ENCODE results near the gene ATP7B.

ATP7B gene

DNA sequence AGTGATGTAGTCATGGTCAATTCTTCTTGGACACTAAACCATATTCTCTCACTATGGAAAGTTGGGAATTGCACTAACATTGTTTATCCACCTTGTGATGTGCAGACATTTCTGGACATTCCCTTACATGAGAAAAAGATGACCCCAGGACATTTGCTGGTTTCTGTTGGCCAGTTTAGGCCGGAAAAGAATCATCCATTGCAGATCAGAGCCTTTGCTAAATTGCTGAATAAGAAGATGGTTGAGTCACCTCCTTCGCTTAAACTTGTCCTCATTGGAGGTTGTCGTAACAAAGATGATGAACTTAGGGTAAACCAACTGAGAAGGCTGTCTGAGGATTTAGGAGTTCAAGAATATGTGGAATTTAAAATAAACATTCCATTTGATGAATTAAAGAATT is 13.2 kb upstream of the ATP7B start, which contains the start of gene UTP14C:
UTP14C (plus strand) TSS at position 211 of the 400 bp plus-strand sequence. CDS start 4,114 bp downstream, outside the sequence.
- no peak for TF ChIP-seq CTCF (IDR thresholded peaks at IDR 0.05; ENCODE audit: insufficient read depth, low read depth, low read length, missing control alignments)
- no peak for DNase-seq (ENCODE audit: low read depth)
- no peak within 1 kb of the TSS for H3K4me3 ChIP-seq (ENCODE audit: low read depth, low read length)

DNA sequence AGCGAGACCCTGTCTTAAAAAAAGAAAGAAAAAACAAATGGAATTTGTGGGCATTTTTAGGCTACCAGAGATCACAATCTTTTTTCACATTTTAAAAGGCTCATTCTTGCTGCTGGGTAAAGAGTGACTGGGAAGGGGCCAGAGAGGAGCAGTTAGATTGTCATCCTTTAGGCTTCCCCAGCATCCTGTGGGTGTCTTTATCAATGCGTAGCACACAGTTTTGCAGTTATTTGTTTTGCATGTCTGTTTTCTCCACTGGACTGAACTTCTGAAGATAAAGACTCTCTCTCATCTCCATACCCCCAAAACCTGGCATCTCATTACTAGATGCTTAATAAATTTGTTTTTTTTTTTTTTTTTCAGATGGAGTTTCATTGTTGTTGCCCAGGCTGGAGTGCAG is 11.1 kb upstream of the ATP7B start:
- no peak overlapping the region for H3K4me3 ChIP-seq (ENCODE audit: low read depth, low read length)
- no peak for TF ChIP-seq CTCF (IDR thresholded peaks at IDR 0.05; ENCODE audit: insufficient read depth, low read depth, low read length, missing control alignments)
- DNase-seq (ENCODE audit: low read depth), result no peak

- TF ChIP-seq CTCF (IDR thresholded peaks at IDR 0.05; ENCODE audit: insufficient read depth, low read depth, low read length, missing control alignments), result no peak
- DNase-seq (ENCODE audit: low read depth), result no peak
These were observed 8.9 kb upstream of the ATP7B start for GRCh38 chr13:52020191-52020590.

DNA sequence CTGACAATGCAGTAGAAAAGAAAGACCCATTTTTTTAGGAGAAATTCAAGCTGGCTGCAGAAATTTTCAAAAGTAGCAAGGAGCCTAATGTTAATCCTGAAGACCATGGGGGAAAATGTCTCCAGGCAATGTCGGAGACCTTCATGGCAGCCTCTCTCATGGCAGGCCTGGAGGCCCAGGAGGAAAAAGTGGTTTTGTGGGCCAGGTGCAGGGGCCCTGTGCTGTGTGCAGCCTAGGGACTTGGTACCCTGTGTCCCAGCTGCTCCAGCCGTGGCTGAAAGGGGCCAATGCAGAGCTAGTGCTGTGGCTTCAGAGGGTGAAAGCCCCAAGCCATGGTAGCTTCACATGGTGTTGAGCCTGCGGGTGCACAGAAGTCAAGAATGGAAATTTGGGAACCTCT is 5.0 kb upstream of the ATP7B start:
- no peak for DNase-seq (ENCODE audit: low read depth)
- TF ChIP-seq CTCF (IDR thresholded peaks at IDR 0.05; ENCODE audit: insufficient read depth, low read depth, low read length, missing control alignments), result no peak

More at GRCh38 chr13:52020191-52020590, 8.9 kb upstream of the ATP7B start:
- no peak overlapping the region for H3K4me3 ChIP-seq (ENCODE audit: low read depth, low read length)

DNA sequence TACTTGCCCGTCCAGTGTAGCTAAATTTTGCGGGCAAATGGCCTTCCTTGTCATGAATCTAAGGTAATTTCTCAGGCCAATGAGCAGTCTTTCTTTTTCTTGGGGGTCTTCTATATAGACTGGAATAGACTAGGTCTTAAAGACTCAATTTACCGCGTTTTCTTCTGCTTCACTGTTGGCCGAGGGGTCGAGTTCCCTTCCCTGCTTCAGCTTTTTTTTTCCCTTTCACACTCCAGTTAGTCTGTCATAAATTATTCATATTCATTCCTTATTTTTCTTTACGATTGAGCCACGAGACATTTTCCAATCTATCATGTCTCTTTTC is 1.2 kb upstream of the ATP7B start:
- no peak for TF ChIP-seq CTCF (IDR thresholded peaks at IDR 0.05; ENCODE audit: insufficient read depth, low read depth, low read length, missing control alignments)
- no peak for DNase-seq (ENCODE audit: low read depth)
- peak overlapping the region; percentile 83 for H3K4me3 ChIP-seq (ENCODE audit: low read depth, low read length)

More for the DNA sequence above, 5.0 kb upstream of the ATP7B start:
- no peak overlapping the region for H3K4me3 ChIP-seq (ENCODE audit: low read depth, low read length)

GRCh38 chr13:52011632-52012511 is 622 bp upstream of the ATP7B start, which contains the start of gene ALG11:
Gene ALG11, plus strand, starts transcription at chr13:52012398. Its CDS starts 21 bp downstream, at chr13:52012419.
- peak within 1 kb of the TSS; percentile 83 for H3K4me3 ChIP-seq (ENCODE audit: low read depth, low read length)
- TF ChIP-seq CTCF (IDR thresholded peaks at IDR 0.05; ENCODE audit: insufficient read depth, low read depth, low read length, missing control alignments), result no peak
- peak; percentile 98 for DNase-seq (ENCODE audit: low read depth)

All from GM12865 (cell line).